K562 (cell line): Measurements from ENCODE around the gene CDC14B. TPM values are rescaled to one million over a fixed set of nuclear protein-coding genes. Genes with fewer than 3 reads are reported as not detected.

Experiments used
- ATAC-seq: fragments of 200-7000 bp; cut with Tn5 transposase; 3 replicates; pipeline ENCODE4 v1.9.1; 2020; ENCODE audit warnings: moderate library complexity
- BruUV-seq: library from RNA; stranded (reverse); fragments of 400-500 nt; replicated peaks from 2 replicates; lab custom pipeline; 2021; lab: Mats Ljungman, UMichigan
- CTCF ChIA-PET: fragments of 300-600 bp; formaldehyde crosslinking; extraction: SDS; loops from one replicate; lab custom pipeline; 2021; ENCODE audit warnings: low intra/inter-chr PET ratio; lab: Yijun Ruan, JAX
- POLR2A ChIA-PET: fragments of 300-600, 350-650 bp; sonication (Branson Sonifier 250); formaldehyde crosslinking; extraction: SDS; loops from one replicate; lab custom pipeline; 2021; ENCODE audit warnings: antibody characterized with exemption, inconsistent platforms; lab: Yijun Ruan, JAX
- DNase-seq, 4 experiments: peaks; one replicate each; pipeline versions ENCODE4 v3.0.0 to v3.0.0-alpha.2; 2011 to 2018; ENCODE audit warnings: low spot score in 3 of 4, mixed read lengths in 3 of 4; ENCODE audit errors: extremely low read depth in 1 of 4
- FAIRE-seq: peaks from 2 replicates; lab custom pipeline; 2011; peaks lifted over from hg19 to GRCh38; lab: Jason Lieb, UNC
- H2AFZ ChIP-seq: 2 replicates; pipeline ENCODE4 v1.6.0; 2011; ENCODE audit warnings: low read depth, low read length, control low read depth, inconsistent platforms
- H3K27ac ChIP-seq: fragments of 200-600 bp; 3 replicates; pipeline ENCODE4 v1.8.0; 2011; ENCODE audit warnings: low read depth, mild to moderate bottlenecking, control low read depth, inconsistent platforms, low read length, moderate library complexity, mixed read lengths; ENCODE audit errors: extremely low read depth
- H3K27me3 ChIP-seq, 2 experiments: fragments of 300-600 bp in 1 of 2; 2 replicates in 1 of 2; 3 replicates in 1 of 2; pipeline versions ENCODE4 v1.6.0 to v1.8.0; 2011; ENCODE audit warnings: inconsistent platforms in 2 of 2, low read length in 2 of 2, mild to moderate bottlenecking in 1 of 2, mixed read lengths in 1 of 2, moderate library complexity in 1 of 2; ENCODE audit not compliant: control insufficient read depth in 2 of 2, insufficient read depth in 2 of 2
- H3K36me3 ChIP-seq: fragments of 300-600 bp; 3 replicates; pipeline ENCODE4 v1.8.0; 2011; ENCODE audit warnings: mild to moderate bottlenecking, low read length, inconsistent platforms; ENCODE audit not compliant: control insufficient read depth, insufficient read depth
- H3K4me1 ChIP-seq, 2 experiments: fragments of 200-600 bp in 1 of 2; replicated peaks in 1 of 2; 2 replicates in 1 of 2; 3 replicates in 1 of 2; pipeline versions ENCODE4 v1.5.1 to v1.8.0; 2011; ENCODE audit warnings: inconsistent platforms in 2 of 2, low read length in 2 of 2, mild to moderate bottlenecking in 1 of 2, mixed read lengths in 1 of 2, moderate library complexity in 1 of 2; ENCODE audit not compliant: control insufficient read depth in 2 of 2, insufficient read depth in 2 of 2
- H3K4me2 ChIP-seq: 2 replicates; pipeline ENCODE4 v1.6.1; 2011; ENCODE audit warnings: low read length, control low read depth, inconsistent platforms, mixed read lengths; ENCODE audit not compliant: insufficient read depth
- H3K4me3 ChIP-seq: fragments of 200-600 bp; sonication (generic), shearing (Covaris generic); 2 replicates; pipeline ENCODE4 v1.5.1; 2016; ENCODE audit warnings: control low read depth, inconsistent platforms
- H3K79me2 ChIP-seq: fragments of 200-600 bp; 3 replicates; pipeline ENCODE4 v1.8.0; 2011; ENCODE audit warnings: low read length, inconsistent platforms; ENCODE audit not compliant: control insufficient read depth, insufficient read depth
- H3K9ac ChIP-seq, 2 experiments: 2 replicates each; pipeline versions ENCODE4 v1.6.0 to v1.6.1; 2011; ENCODE audit warnings: low read depth in 2 of 2, low read length in 2 of 2, control low read depth in 1 of 2, inconsistent platforms in 1 of 2, mild to moderate bottlenecking in 1 of 2, mixed read lengths in 1 of 2; ENCODE audit not compliant: insufficient read depth in 1 of 2
- H3K9me1 ChIP-seq: one replicate; pipeline ENCODE4 v1.6.0; 2011; ENCODE audit warnings: inconsistent platforms, mild to moderate bottlenecking, low read length, moderate library complexity; ENCODE audit not compliant: control insufficient read depth, insufficient read depth
- H3K9me3 ChIP-seq: replicated peaks from 2 replicates; pipeline ENCODE4 v1.5.1; 2011; ENCODE audit warnings: low read depth, low read length, inconsistent platforms; ENCODE audit not compliant: control insufficient read depth, insufficient read depth
- H4K20me1 ChIP-seq: replicated peaks from 2 replicates; pipeline ENCODE4 v1.6.1; 2011; ENCODE audit warnings: low read length, inconsistent platforms, mixed read lengths; ENCODE audit not compliant: control insufficient read depth, insufficient read depth
- ESRRA ChIP-seq: fragments of 450-650 bp; IDR thresholded peaks from 2 replicates; pipeline ENCODE4 v1.6.1; 2014; ENCODE audit warnings: low read depth, mild to moderate bottlenecking, moderate library complexity, borderline replicate concordance
- KLF6 ChIP-seq: fragments of 250-450 bp; sonication (Bioruptor Pico); IDR thresholded peaks from 2 replicates; pipeline ENCODE4 v1.4.0; 2020; ENCODE audit warnings: mild to moderate bottlenecking, moderate library complexity, borderline replicate concordance
- MECOM ChIP-seq: fragments of 250-450 bp; sonication (Bioruptor Pico); IDR thresholded peaks from 2 replicates; pipeline ENCODE4 v1.8.0; 2022; ENCODE audit warnings: inconsistent platforms
- MNT ChIP-seq, 2 experiments: fragments of 450-650 bp; conservative IDR thresholded peaks; 2 replicates each; pipeline ENCODE4 v1.6.1; 2017; ENCODE audit warnings: mild to moderate bottlenecking in 2 of 2, moderate library complexity in 2 of 2
- OTX1 ChIP-seq: fragments of 450-650 bp; formaldehyde crosslinking; IDR thresholded peaks from 2 replicates; pipeline ENCODE4 v1.4.0; 2022; ENCODE audit warnings: mild to moderate bottlenecking
- ZKSCAN3 ChIP-seq: fragments of 250-450 bp; sonication (Bioruptor Pico); IDR thresholded peaks from 2 replicates; pipeline ENCODE4 v1.4.0; 2020
- ZNF445 ChIP-seq: fragments of 250-450 bp; sonication (Bioruptor Pico); IDR thresholded peaks from 2 replicates; pipeline ENCODE4 v1.4.0; 2020; ENCODE audit warnings: low read depth, mild to moderate bottlenecking, moderate library complexity
- ZNF76 ChIP-seq: fragments of 250-450 bp; sonication (Bioruptor Pico); IDR thresholded peaks from 2 replicates; pipeline ENCODE4 v1.4.0; 2020; ENCODE audit warnings: mild to moderate bottlenecking, moderate library complexity, borderline replicate concordance
- WGBS: fragments of 100-300 bp; shearing (Covaris generic); methylation state at CpG from one replicate; pipeline ENCODE4 v1.1.6; 2016; ENCODE audit warnings: low coverage, mixed read lengths; ENCODE audit not compliant: insufficient coverage; ENCODE audit errors: missing lambda C conversion rate; 5-methylcytosine and 5-hydroxymethylcytosine counted together
- in situ Hi-C: fragments of 300-500 bp; cut with MboI; formaldehyde crosslinking; loops from 4 replicates; pipeline ENCODE4 v1.15.0; 2018; ENCODE audit warnings: inconsistent platforms, mixed read lengths
- intact Hi-C: fragments of 100-400 bp; cut with micrococcal nuclease; formaldehyde crosslinking; loops from 2 replicates; pipeline ENCODE4 v1.14.2; 2022
- polyA plus RNA-seq, 8 experiments: library from polyadenylated mRNA; depleted of rRNA in 4 of 8; stranded (reverse) in 5 of 8; unstranded in 3 of 8; fragments of >200 nt; fragmentation: Nextera tagmentation in 2 of 8; fragmentation: Illumina TruSeq in 1 of 8; extraction: Ambion mirVana in 2 of 8; extraction: Trizol in 1 of 8; gene quantifications; 2 replicates each; pipeline versions ENCODE4 v1.2.1 to v1.2.3, GENCODE V29; 2011 to 2014; ENCODE audit warnings: inconsistent platforms in 1 of 8, missing spikeins in 1 of 8
- total RNA-seq, 7 experiments: library from RNA; depleted of rRNA in 6 of 7; stranded (reverse); fragments of >200 nt in 6 of 7; fragmentation: Illumina TruSeq in 2 of 7; extraction: Trizol in 2 of 7; gene quantifications; 2 replicates each; pipeline versions ENCODE4 v1.2.1 to v1.2.3, GENCODE V29; 2011 to 2021; ENCODE audit warnings: low replicate concordance in 1 of 7
- TF ChIP-seq, protein P1 (sequence below): fragments of 450-650 bp; IDR thresholded peaks from 2 replicates; pipeline ENCODE4 v1.6.1; 2016; ENCODE audit warnings: borderline replicate concordance

Gene CDC14B
- total and polyA plus RNA-seq, 9 of the 15 experiments (the other 6 are each of a cell fraction or from before 2014, with no cell fraction given) = 1.4 to 6.0 (median 3.8) TPM

DNA sequence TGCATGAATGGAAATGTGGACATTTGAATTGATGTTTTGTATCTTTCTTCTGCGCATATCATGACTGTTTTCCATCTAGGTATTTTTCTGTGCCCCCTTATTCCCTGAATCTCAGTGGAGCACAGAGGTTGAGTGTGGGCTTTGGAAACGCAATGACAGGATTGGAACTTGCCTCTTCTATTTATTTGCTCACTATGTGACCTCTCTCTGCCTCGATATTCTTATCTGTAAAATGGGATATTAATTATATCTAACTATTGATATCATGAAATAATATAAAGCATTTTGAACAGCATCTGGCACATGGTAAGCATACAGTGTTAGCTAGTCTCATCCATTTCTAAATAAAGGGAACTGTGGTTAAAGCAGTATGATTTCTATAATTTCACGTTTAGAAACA, 143.6 kb downstream of the CDC14B start (continued):
- TF ChIP-seq, protein P1, sequence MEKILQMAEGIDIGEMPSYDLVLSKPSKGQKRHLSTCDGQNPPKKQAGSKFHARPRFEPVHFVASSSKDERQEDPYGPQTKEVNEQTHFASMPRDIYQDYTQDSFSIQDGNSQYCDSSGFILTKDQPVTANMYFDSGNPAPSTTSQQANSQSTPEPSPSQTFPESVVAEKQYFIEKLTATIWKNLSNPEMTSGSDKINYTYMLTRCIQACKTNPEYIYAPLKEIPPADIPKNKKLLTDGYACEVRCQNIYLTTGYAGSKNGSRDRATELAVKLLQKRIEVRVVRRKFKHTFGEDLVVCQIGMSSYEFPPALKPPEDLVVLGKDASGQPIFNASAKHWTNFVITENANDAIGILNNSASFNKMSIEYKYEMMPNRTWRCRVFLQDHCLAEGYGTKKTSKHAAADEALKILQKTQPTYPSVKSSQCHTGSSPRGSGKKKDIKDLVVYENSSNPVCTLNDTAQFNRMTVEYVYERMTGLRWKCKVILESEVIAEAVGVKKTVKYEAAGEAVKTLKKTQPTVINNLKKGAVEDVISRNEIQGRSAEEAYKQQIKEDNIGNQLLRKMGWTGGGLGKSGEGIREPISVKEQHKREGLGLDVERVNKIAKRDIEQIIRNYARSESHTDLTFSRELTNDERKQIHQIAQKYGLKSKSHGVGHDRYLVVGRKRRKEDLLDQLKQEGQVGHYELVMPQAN = no peak
- peak; percentile 80 for TF ChIP-seq ESRRA

DNA sequence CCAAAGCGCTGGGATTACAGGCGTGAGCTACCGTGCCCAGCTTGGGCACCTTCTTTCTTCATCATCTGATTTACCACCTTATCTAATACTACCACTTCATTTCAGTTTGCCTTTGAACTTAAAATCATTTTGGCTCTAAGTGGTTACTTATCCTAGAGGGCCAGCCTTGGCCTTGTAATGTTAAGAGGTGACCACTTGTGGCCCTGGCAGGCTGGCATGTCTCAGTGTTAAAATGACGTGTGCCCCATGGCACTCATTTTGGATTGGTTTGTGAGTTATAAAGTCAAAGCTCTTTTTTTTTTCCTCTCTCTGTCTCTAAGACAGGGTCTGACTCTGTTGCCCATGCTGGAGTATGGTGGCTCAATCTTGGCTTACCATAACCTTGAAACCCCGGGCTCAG, 151.9 kb downstream of the CDC14B start:
- BruUV-seq = no TSS peak
- H3K4me2 ChIP-seq = no peak overlapping the region
- H3K9me3 ChIP-seq = no peaks in the 10 kb centered on the region
- H3K36me3 ChIP-seq = no peaks in the 10 kb centered on the region
- no peak overlapping the region for H3K4me3 ChIP-seq
- H3K9ac ChIP-seq = no peak overlapping the region
- no peaks in the 10 kb centered on the region for H3K27me3 ChIP-seq
- CTCF ChIA-PET = no interaction called here
- WGBS = 56% methylated on average over 5 of the region's 5 CpGs
- no peaks in the 10 kb centered on the region for H3K9me1 ChIP-seq
- intact Hi-C loops = no loop called here
- H3K27ac ChIP-seq = no peak overlapping the region
- H3K4me1 ChIP-seq = no peaks in the 10 kb centered on the region; a peak in 1 of 5 replicates
- no peak overlapping the region for H2AFZ ChIP-seq
- no peaks in the 10 kb centered on the region for H3K79me2 ChIP-seq
- no peak for DNase-seq
- H4K20me1 ChIP-seq = no peaks in the 10 kb centered on the region
- POLR2A ChIA-PET = interaction anchor here (0.9 kb wide), 1 partner anchor 11 kb away, joined by 3 read pairs; no protein-coding TSS in a partner anchor
- TF ChIP-seq MECOM (CRISPR knock-in tag) (no peak), ZKSCAN3 (CRISPR knock-in tag) (no peak), MNT (conservative IDR thresholded peaks at IDR 0.05) (no peak), ZNF445 (CRISPR knock-in tag) (no peak), ZNF76 (CRISPR knock-in tag) (no peak), OTX1 (no peak), KLF6 (CRISPR knock-in tag) (no peak)
- in situ Hi-C loops = no loop called here
- no peak for ATAC-seq
- FAIRE-seq = no peak
